HepG2 (cell line): ENCODE measurements around the gene DLL4.

Source experiments
- ATF4 ChIP-seq, 2 experiments: fragments of 450-650 bp in 1 of 2; sonication (generic) in 1 of 2; formaldehyde crosslinking; IDR thresholded peaks; 2 replicates each; pipeline versions ENCODE4 v1.5.0 to v1.8.0; 2020 to 2022; ENCODE audit warnings: mild to moderate bottlenecking in 1 of 2, missing genetic modification reagents in 1 of 2
- CBFB ChIP-seq: sonication (generic); formaldehyde crosslinking; IDR thresholded peaks from 2 replicates; pipeline ENCODE4 v1.4.0; 2020; ENCODE audit warnings: missing genetic modification reagents
- CEBPB ChIP-seq: IDR thresholded peaks from 2 replicates; pipeline ENCODE4 v1.6.1; 2011; ENCODE audit warnings: low read depth, low read length, improper control_type of control experiment, borderline replicate concordance
- CTCF ChIP-seq: sonication (generic); formaldehyde crosslinking; IDR thresholded peaks from 2 replicates; pipeline ENCODE4 v1.5.0; 2020; ENCODE audit warnings: mild to moderate bottlenecking, missing genetic modification reagents, moderate library complexity
- POLR2A ChIP-seq, 2 experiments: IDR thresholded peaks; 2 replicates each; pipeline ENCODE4 v1.6.1; 2011; ENCODE audit warnings: low read depth in 2 of 2, low read length in 2 of 2, mild to moderate bottlenecking in 1 of 2, moderate library complexity in 1 of 2; ENCODE audit not compliant: insufficient read depth in 1 of 2
- TOPORS ChIP-seq: sonication (generic); formaldehyde crosslinking; IDR thresholded peaks from 2 replicates; pipeline ENCODE4 v1.8.0; 2023; ENCODE audit warnings: mild to moderate bottlenecking, missing genetic modification reagents
- ZXDC ChIP-seq: sonication (generic); formaldehyde crosslinking; IDR thresholded peaks from 2 replicates; pipeline ENCODE4 v1.5.0; 2020; ENCODE audit warnings: mild to moderate bottlenecking, missing genetic modification reagents

GRCh38 chr15:40956541-40956982 is 27.4 kb downstream of the DLL4 start:
- TF ChIP-seq CEBPB (no peak), ZXDC (CRISPR knock-in tag) (no peak), CTCF (CRISPR knock-in tag) (no peak), POLR2A (IDR thresholded peaks at IDR 0.05; ENCODE audit: insufficient read depth in 1 of 2, low read depth in 2 of 2, low read length in 2 of 2) (no peak), CBFB (no peak), TOPORS (CRISPR knock-in tag) (no peak), ATF4 (CRISPR knock-in tag; IDR thresholded peaks at IDR 0.05) (no peak)
